Breast epithelium (tissue), 4 donors: ENCODE results near the gene LGALS3BP. TPM values are rescaled to one million over a fixed set of nuclear protein-coding genes. Genes with fewer than 3 reads are reported as not detected.
A peak's percentile ranks its signal among the peaks of the same experiment; 100 is the strongest.

ENCODE experiments used
- DNase-seq, 2 donors: peaks; one replicate each; pipeline ENCODE4 v3.0.0-alpha.2; 2019; ENCODE audit warnings: low spot score in 2 of 2
- H3K27ac ChIP-seq, 2 donors: fragments of 200-600 bp; sonication (generic) in 1 of 2; one replicate each; pipeline ENCODE4 v1.5.1; 2016 to 2019; ENCODE audit warnings: mild to moderate bottlenecking in 1 of 2
- H3K27me3 ChIP-seq, 2 donors: fragments of 200-600 bp; sonication (generic) in 1 of 2; one replicate each; pipeline versions ENCODE4 v1.5.1 to v1.6.0; 2017 to 2019; ENCODE audit warnings: control low read depth in 1 of 2, mild to moderate bottlenecking in 1 of 2
- H3K36me3 ChIP-seq: fragments of 200-600 bp; one replicate; pipeline ENCODE4 v1.5.1; 2019
- H3K4me1 ChIP-seq, 2 donors: fragments of 200-600 bp; sonication (generic); one replicate each; pipeline ENCODE4 v1.5.1; 2016 to 2019; ENCODE audit warnings: control low read depth in 1 of 2
- H3K4me3 ChIP-seq, 3 donors: fragments of 200-600 bp; sonication (generic); 1 replicate in 2 of 3; 2 replicates in 1 of 3; pipeline ENCODE4 v1.5.1; 2016 to 2019; ENCODE audit warnings: mild to moderate bottlenecking in 3 of 3, moderate library complexity in 2 of 3
- H3K9me3 ChIP-seq, 2 donors: fragments of 200-600 bp; sonication (generic) in 1 of 2; one replicate each; pipeline ENCODE4 v1.5.1; 2016 to 2019; ENCODE audit warnings: control low read depth in 1 of 2
- CTCF ChIP-seq, 3 donors: fragments of 450-650 bp; IDR thresholded peaks; one replicate each; pipeline ENCODE4 v1.5.1; 2016 to 2017; ENCODE audit warnings: antibody characterized with exemption in 3 of 3, mild to moderate bottlenecking in 3 of 3, moderate library complexity in 3 of 3
- POLR2A ChIP-seq: fragments of 450-650 bp; IDR thresholded peaks from one replicate; pipeline ENCODE4 v1.6.1; 2016; ENCODE audit warnings: antibody characterized with exemption, mild to moderate bottlenecking, moderate library complexity
- POLR2AphosphoS5 ChIP-seq, 3 donors: sonication (generic); formaldehyde crosslinking; IDR thresholded peaks; one replicate each; pipeline ENCODE4 v1.6.1; 2017; ENCODE audit warnings: antibody characterized with exemption in 3 of 3
- intact Hi-C: fragments of 100-400 bp; cut with DNase I; formaldehyde crosslinking; loops from one replicate; pipeline ENCODE4 v1.15.1; 2023; ENCODE audit warnings: low total_unique reads
- total RNA-seq, 3 donors: library from RNA; depleted of rRNA; stranded (reverse); fragments of >200 nt; gene quantifications; one replicate each; pipeline ENCODE4 v1.1.0, GENCODE V29; 2016

Gene LGALS3BP
- total RNA-seq, 3 donors from 2014 or later = 192 to 532 (median 206) TPM

GRCh38 chr17:78961571-78961970, 18.2 kb downstream of the LGALS3BP start:
- TF ChIP-seq POLR2AphosphoS5 (IDR thresholded peaks at IDR 0.05) (no peak), CTCF (IDR thresholded peaks at IDR 0.05) (no peak), POLR2A (no peak)
- Histone ChIP-seq H3K36me3 (no peaks in the 10 kb centered on the region), H3K27ac (no peak overlapping the region)

GRCh38 chr17:78960928-78961327, 18.8 kb downstream of the LGALS3BP start:
- intact Hi-C loops = no loop called here
- DNase-seq = peak in 1 of 2 donors; percentile 42
- TF ChIP-seq CTCF (IDR thresholded peaks at IDR 0.05) (no peak), POLR2A (no peak), POLR2AphosphoS5 (IDR thresholded peaks at IDR 0.05) (no peak)
- Histone ChIP-seq H3K27me3 (no peaks in the 10 kb centered on the region), H3K27ac (no peak overlapping the region), H3K9me3 (no peaks in the 10 kb centered on the region), H3K4me1 (no peaks in the 10 kb centered on the region), H3K36me3 (no peaks in the 10 kb centered on the region), H3K4me3 (no peak overlapping the region)

More at GRCh38 chr17:78961571-78961970, 18.2 kb downstream of the LGALS3BP start:
- Histone ChIP-seq H3K4me3 (no peak overlapping the region), H3K27me3 (no peaks in the 10 kb centered on the region), H3K9me3 (no peaks in the 10 kb centered on the region), H3K4me1 (no peaks in the 10 kb centered on the region)
- intact Hi-C loops = no loop called here
- no peak for DNase-seq

GRCh38 chr17:78959803-78960202, 19.9 kb downstream of the LGALS3BP start:
- Histone ChIP-seq H3K9me3 (no peaks in the 10 kb centered on the region), H3K36me3 (no peaks in the 10 kb centered on the region), H3K4me1 (no peaks in the 10 kb centered on the region), H3K27ac (no peak overlapping the region), H3K4me3 (no peak overlapping the region), H3K27me3 (no peaks in the 10 kb centered on the region)
- no peak for DNase-seq
- intact Hi-C loops = no loop called here
- TF ChIP-seq POLR2AphosphoS5 (IDR thresholded peaks at IDR 0.05) (no peak), POLR2A (no peak), CTCF (IDR thresholded peaks at IDR 0.05) (no peak)

DNA sequence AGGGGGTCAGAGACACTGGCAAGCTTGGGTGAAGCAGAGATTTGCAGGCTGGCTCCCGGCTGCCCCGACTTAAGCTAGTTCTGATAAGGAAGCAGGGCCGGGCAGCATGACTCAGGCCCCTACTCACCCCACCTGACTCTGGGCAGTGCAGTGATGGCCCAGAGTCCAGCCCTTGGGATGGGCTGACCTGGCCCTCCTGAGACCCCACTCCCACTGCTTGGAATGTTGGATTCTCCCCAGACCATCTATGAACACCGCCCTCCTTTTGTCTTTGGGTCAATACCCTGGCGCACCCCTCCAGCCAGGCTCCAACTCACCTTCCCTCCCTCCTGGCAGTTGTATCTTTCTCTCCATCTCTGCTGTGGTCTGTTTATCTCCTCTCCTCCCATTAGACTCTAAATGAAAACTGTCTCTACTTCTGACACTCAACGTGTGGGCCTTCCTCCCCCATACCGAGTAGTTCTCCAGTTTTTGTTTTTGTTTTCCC, 21.0 kb downstream of the LGALS3BP start:
- no peaks in the 10 kb centered on the region for H3K36me3 ChIP-seq
- no peaks in the 10 kb centered on the region for H3K27me3 ChIP-seq
- H3K27ac ChIP-seq = no peak overlapping the region
- H3K4me3 ChIP-seq = no peak overlapping the region
- H3K9me3 ChIP-seq = no peaks in the 10 kb centered on the region
- TF ChIP-seq POLR2AphosphoS5 (IDR thresholded peaks at IDR 0.05) (no peak), POLR2A (no peak), CTCF (IDR thresholded peaks at IDR 0.05) (no peak)
- H3K4me1 ChIP-seq = no peaks in the 10 kb centered on the region
- intact Hi-C loops = no loop called here
- no peak for DNase-seq

- H3K27me3 ChIP-seq = no peaks in the 10 kb centered on the region
- H3K36me3 ChIP-seq = no peaks in the 10 kb centered on the region
- H3K4me3 ChIP-seq = no peak overlapping the region
- no peaks in the 10 kb centered on the region for H3K9me3 ChIP-seq
- peaks cover 0 to 5% of the 10 kb centered on the region in 2 donors for H3K4me1 ChIP-seq
- H3K27ac ChIP-seq = no peak overlapping the region
- intact Hi-C loops = no loop called here
- TF ChIP-seq POLR2A (no peak), POLR2AphosphoS5 (IDR thresholded peaks at IDR 0.05) (no peak), CTCF (IDR thresholded peaks at IDR 0.05) (no peak)
- no peak for DNase-seq
These were observed 22.6 kb downstream of the LGALS3BP start for GRCh38 chr17:78957128-78957527.
